H7 (cell line): ENCODE measurements around the gene RTN4IP1. TPM values are rescaled to one million over a fixed set of nuclear protein-coding genes. Genes with fewer than 3 reads are reported as not detected.
A peak's percentile ranks its signal among the peaks of the same experiment; 100 is the strongest.
"Not testable (repeated sequence)": the region's sequence is repeated elsewhere in the genome, so short reads cannot be mapped to it uniquely, and the experiment has no call there.

Experiments used
- DNase-seq: peaks from one replicate; pipeline ENCODE4 v3.0.0; 2012
- H3K27me3 ChIP-seq: 2 replicates; pipeline ENCODE4 v1.6.0; 2011; ENCODE audit warnings: mild to moderate bottlenecking, low read length; ENCODE audit not compliant: control insufficient read depth, insufficient read depth
- H3K36me3 ChIP-seq: replicated peaks from 2 replicates; pipeline ENCODE4 v1.5.1; 2011; ENCODE audit warnings: low read length; ENCODE audit not compliant: control insufficient read depth, insufficient read depth
- H3K4me3 ChIP-seq: 2 replicates; pipeline ENCODE4 v1.5.1; 2011; ENCODE audit warnings: low read depth, mild to moderate bottlenecking, control low read depth, low read length, moderate library complexity; ENCODE audit not compliant: insufficient read depth
- total RNA-seq: library from RNA; depleted of rRNA; stranded (reverse); fragments of >200 nt; shearing (Covaris generic); gene quantifications from 2 replicates; pipeline ENCODE4 v1.2.3, GENCODE V29; 2014

The RTN4IP1 gene
- total RNA-seq, 1 experiment from 2014 or later, result 17.6 TPM

DNA sequence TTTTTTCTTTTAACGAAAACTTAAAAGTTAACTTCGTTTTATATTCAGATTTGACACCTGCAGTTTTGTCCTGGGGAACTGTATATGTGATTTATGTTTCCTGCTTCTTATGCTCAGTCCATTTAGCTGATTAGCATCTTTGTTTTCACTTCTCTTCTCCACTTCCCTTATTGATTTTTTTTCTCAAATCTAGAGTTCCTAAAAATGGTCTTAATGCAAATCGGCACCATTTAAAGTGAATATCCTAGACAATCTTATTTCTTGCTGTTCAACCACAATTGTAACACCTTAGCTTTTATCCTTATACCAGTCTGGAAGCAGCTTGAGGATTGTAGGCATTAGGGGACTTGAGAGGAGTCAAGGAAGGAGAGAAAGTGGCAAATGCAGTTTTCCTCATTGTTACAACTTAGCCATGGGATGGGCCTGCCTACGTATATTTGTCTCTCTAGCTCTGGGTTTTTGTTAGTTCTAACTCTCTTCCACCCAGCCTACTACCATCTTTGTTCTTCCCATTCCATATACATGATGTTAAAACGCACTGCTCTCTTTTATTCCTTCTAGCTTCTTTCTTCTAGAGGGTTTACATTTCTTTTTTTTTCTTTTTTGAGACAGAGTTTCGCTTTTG lies 8.5 kb upstream of the RTN4IP1 start:
- no peaks in the 10 kb centered on the region for H3K27me3 ChIP-seq
- DNase-seq, result no peak
- no peaks in the 10 kb centered on the region; the same call in 1 of the 2 replicates for H3K36me3 ChIP-seq
- H3K4me3 ChIP-seq, result no peak overlapping the region

DNA sequence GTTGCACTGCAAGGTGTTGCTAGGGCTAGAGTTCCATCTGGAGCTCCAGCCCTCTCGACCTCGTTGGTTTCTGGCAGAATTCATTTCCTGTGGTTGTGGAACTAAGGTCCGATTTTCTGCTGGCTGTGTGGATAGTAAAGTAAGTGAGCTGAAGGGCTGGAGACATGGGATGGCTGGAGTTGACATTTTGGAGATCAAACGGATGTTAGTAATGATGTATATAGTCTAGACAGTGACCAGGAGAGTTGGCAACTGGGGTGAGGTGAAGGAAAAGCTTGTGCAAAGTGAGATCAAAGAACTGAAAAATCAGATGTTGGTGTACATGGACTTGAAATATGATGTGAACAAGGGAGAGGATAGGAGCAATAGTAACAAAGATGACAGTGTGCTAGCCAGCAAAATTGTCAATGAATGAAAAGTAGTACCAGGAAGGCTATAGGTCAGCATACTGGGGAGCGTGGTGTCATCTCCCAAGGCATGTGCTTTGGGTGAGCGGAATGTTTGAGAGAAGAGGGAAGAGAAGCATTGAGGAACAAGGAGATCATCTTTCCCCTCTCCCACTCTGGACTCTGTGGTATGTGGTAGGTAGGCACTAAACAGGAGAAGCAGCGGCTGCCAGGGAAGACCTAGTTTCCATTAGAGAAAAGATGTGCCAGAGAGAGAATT lies 7.9 kb upstream of the RTN4IP1 start:
- Histone ChIP-seq H3K4me3 (no peak overlapping the region), H3K36me3 (no peaks in the 10 kb centered on the region; the same call in 1 of the 2 replicates), H3K27me3 (no peaks in the 10 kb centered on the region)
- no peak for DNase-seq

DNA sequence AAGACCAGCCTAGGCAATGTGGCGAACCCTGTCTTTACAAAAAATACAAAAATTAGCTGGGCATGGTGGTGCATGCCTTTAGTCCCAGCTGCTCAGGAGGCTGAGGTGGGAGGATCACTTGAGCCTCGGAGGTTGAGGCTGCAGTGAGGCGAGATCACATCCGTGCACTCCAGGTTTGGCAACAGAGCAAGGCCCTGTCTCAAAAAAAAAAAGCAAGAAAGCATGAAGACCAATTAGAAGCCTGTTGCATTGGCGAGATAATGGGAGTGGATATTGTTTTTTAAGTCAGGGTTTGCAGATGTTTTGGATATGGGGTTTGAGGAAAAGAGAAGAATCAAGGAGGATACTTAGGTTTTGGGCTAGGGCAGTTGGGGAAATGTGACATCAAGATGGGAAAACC lies 5.3 kb upstream of the RTN4IP1 start:
- H3K4me3 ChIP-seq, result no peak overlapping the region
- H3K36me3 ChIP-seq, result no peaks in the 10 kb centered on the region; the same call in 1 of the 2 replicates
- DNase-seq, result no peak
- H3K27me3 ChIP-seq, result no peaks in the 10 kb centered on the region

DNA sequence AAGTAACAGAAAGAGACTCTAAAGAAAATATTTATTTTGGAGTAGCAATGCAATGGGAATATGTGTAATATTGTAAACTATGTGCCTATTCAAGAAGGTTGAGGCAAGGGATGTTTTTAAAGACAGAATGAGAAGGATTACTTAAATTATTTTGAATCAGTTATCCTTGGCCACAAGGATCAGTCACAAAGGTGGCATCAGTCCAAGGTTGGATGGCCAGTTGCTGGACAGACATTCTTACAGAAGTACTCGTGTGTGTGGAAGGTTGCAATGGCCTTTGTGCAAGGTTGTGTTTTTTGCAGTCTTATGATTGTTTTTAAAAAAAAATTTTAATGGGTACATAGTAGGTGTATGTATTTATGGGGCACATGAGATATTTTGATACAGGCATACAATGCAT lies 2.0 kb upstream of the RTN4IP1 start:
- no peak overlapping the region for H3K4me3 ChIP-seq
- DNase-seq, result no peak
- H3K27me3 ChIP-seq, result no peaks in the 10 kb centered on the region
- no peaks in the 10 kb centered on the region; the same call in 1 of the 2 replicates for H3K36me3 ChIP-seq

DNA sequence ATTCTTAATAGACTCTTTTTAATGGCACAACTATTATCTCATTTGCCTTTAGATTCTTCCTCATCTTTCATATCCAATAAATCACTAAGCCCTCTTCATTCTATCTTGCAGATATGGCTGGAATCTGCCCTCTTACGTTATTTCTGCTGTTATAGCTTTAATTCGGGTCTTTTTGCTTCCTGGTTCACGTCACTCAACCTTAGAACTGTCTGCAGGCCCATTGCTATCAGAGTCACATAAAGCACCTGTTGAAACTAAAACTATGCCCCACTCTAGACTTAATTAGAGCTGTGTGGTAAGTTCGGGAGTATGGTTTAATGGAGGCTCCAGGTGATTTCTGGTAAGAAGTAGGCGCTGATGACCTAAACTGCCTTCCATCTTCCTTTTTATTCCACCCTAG lies 1.1 kb upstream of the RTN4IP1 start:
- Histone ChIP-seq H3K36me3 (no peaks in the 10 kb centered on the region; the same call in 1 of the 2 replicates), H3K4me3 (peak overlapping the region; percentile 91), H3K27me3 (no peaks in the 10 kb centered on the region)
- DNase-seq, result no peak

DNA sequence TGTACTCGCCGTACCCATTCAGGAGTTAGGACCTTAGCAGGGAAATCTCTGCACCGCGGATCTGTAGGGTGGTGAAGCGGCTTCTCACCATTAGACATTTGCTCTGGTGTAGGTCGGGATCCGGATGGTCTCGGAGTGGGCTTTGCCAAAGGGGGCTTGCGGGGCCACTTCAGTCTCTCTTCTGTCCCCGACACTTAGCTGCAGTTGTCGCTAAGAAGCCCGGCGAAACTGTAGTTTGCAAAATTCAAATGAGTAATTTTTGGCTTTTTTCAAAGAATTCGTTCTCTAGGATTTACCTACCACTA lies 513 bp upstream of the RTN4IP1 start:
- Histone ChIP-seq H3K27me3 (no peaks in the 10 kb centered on the region), H3K36me3 (no peaks in the 10 kb centered on the region; the same call in 1 of the 2 replicates), H3K4me3 (peak overlapping the region; percentile 91)
- DNase-seq, result no peak

DNA sequence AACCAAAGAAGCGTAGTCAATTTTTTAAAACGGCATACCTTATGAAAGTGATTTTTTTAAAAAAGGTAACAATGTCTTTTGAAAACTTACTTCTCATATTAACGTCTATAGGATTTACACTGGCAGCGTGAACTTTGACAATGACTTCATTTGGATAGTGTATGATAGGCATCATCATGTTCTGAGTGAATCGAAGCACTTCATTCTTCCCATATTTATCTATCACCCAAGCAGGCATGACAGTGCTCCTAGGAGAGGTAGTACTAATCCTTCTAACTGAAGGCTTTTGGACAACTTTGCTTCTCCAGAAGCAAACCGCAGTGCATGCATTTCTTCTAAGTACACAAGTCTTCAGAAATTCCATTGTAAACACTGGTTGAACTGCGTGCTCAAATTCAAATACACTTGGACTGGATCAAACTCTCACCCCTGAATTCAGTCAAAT lies 618 bp downstream of the RTN4IP1 start:
- H3K27me3 ChIP-seq, result no peaks in the 10 kb centered on the region
- no peak for DNase-seq
- no peaks in the 10 kb centered on the region for H3K36me3 ChIP-seq
- H3K4me3 ChIP-seq, result peak overlapping the region; percentile 91

DNA sequence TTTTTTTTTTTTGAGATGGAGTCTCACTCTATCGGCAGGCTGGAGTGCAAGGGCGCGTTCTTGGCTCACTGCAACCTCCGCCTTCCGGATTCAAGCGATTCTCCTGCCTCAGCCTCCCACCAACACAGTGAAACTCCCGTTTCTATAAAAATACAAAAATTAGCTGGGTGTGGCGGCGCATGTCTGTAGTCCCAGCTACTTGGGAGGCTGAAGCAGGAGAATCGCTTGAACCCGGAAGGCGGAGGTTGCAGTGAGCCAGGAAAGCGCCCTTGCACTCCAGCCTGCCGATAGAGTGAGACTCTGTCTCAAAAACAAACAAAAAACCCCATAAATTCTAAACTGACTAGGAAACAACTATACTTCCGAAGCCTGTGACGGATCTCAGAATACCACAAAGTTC lies 1.5 kb downstream of the RTN4IP1 start:
- not testable (repeated sequence) for H3K27me3 ChIP-seq, H3K4me3 ChIP-seq, DNase-seq, H3K36me3 ChIP-seq

DNA sequence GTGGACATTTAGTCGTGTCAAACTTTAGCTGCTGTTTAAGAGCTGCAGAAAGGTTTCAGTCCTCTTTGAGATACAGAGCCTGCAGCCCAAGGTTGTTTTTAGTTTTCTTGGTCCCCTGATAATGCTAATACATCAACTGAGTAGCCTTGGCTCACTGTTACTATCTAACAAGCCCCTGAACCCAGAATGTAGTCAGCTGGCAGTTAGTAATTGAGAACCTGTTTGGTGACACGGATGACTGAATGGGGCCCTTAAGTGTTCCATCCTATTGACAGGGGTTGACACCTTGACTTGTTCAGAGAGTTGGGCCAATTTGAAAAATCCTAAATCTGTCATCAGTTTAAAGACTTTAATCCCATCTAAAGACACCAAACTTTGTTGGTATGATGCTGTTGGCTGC lies 2.8 kb downstream of the RTN4IP1 start:
- Histone ChIP-seq H3K4me3 (no peak overlapping the region), H3K36me3 (peaks cover 4% of the 10 kb centered on the region), H3K27me3 (no peaks in the 10 kb centered on the region)
- DNase-seq, result no peak

DNA sequence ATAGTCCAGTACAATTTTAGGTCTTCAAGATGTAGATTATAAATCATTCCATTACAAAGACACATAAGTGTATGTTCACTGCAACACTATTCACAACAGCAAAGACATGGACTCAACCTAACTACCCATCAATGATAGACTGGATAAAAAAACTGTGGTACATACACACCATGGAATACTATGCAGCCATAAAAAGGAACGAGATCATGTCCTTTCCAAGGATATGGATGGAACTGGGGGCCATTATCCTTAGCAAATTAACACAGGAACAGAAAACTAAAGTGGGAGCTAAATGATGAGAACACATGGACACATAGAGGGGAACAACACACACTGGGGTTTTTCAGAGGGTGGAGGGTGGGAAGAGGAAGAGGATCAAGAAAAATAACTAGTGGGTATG lies 6.3 kb downstream of the RTN4IP1 start:
- Histone ChIP-seq H3K27me3 (no peaks in the 10 kb centered on the region), H3K4me3 (no peak overlapping the region), H3K36me3 (peaks cover 4% of the 10 kb centered on the region)
- DNase-seq, result no peak

DNA sequence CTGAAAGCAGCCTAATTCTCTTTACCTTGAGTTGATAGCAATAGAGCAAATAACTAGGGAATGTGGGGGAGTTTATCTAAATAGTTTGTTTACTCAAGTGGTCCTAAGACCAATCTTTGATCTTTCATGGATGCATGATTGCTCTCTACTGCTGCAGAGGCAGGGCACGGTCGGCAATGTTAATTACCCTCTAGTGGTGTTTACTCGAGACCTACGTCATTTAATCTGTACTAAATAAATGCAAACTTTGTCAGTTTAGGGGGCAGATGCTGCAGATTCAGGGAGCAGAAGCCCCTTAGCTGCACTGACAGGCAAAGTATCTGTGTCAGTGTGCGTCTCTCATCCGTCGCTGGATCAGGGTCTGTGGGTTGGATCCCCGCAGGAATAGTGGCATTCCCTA lies 6.9 kb downstream of the RTN4IP1 start:
- H3K36me3 ChIP-seq, result peaks cover 4% of the 10 kb centered on the region

DNA sequence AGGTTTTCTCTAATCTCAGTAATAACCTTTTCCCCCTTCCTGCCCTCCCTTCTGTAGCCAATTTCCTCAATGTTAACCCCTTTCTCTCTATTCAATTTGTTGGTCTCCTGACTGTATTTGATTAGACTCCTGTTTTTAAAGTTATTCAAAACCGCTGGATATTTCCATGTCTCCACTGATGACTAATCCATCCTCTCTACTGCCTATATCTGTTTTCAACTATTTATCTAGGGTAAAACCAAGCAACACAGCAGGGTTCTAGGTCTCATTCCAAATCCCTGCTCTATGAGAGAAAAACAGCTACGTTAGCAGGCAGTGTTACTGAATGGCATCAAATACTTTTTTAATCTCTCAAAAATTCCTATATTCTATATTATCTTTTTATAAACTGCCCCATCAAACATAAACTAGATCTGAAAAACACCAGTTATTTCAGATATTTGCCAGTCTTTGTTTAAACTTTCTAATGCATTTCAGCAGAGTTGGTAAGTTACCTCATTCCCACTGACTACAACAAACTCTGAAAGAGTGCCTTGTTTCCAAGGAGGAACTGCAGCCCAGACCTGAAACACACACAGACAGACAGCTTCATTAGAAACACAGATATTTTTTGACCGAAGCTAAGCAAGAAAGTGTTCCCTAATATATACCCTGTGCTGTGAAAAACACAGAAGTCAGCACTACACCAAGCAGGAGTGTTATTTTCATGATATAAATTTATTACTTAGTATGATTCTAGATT lies 8.2 kb downstream of the RTN4IP1 start:
- no peak for DNase-seq

More for the DNA sequence above, 6.9 kb downstream of the RTN4IP1 start:
- Histone ChIP-seq H3K27me3 (no peaks in the 10 kb centered on the region), H3K4me3 (no peak overlapping the region)
- no peak for DNase-seq

DNA sequence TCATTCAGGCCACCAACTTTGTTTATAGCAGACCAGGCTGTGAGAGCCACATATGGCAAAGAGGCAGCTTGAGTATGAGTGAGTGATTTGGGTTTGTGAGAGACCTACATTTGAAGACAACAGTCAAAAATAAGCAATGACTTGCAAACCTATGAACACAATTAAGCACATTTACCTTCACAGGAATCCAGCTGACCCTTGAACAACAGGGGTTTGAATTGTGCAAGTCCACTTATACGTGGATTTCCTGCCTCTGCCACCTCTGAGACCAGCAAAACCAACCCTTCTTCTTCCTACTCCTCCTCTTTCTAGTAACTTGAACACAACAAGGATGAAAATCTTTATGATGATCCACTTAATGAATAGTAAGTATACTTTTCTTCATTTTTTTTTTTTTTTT lies 10.1 kb downstream of the RTN4IP1 start:
- Histone ChIP-seq H3K36me3 (peaks cover 4% of the 10 kb centered on the region), H3K27me3 (no peaks in the 10 kb centered on the region), H3K4me3 (no peak overlapping the region)
- no peak for DNase-seq

More for the DNA sequence above, 8.2 kb downstream of the RTN4IP1 start:
- Histone ChIP-seq H3K4me3 (no peak overlapping the region), H3K36me3 (peaks cover 4% of the 10 kb centered on the region), H3K27me3 (no peaks in the 10 kb centered on the region)

DNA sequence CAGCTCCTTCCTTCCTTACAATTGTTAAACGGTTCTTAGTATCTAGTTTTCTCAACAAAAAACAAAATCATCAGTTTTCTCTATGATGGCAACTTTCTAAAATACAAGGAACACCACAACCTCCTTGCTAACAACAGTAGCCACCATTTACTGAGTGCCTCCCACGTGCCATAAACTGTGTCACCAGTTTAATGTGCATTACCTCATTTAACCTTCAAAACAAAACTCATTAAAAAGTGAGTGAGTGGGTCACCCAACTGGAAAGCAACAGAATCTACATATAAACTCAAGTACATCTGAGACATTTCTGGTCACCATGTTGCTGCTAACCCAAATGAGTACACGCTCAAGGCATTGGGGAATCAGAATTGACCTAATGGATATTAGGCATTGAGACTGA lies 11.0 kb downstream of the RTN4IP1 start:
- Histone ChIP-seq H3K27me3 (no peaks in the 10 kb centered on the region), H3K4me3 (no peak overlapping the region), H3K36me3 (peaks cover 4% of the 10 kb centered on the region)
- no peak for DNase-seq

DNA sequence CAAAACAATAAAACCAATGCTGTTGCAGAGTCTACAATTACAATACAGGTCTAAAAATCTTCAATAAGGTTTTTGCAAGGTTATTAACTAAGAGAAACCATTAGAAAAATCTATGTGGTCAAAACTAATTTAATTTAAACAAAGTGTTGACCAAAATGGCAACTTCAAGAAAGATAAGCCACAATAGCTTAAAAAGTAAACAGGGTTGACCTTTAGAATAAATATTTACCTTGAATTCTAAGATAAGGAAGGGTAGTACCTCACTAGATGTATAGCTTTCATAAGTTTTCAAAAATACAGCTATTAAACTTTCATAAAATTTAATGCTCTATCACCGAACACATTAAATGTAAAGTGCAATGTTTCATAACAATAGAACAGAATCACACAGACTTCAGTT lies 11.4 kb downstream of the RTN4IP1 start:
- H3K36me3 ChIP-seq, result peaks cover 4% of the 10 kb centered on the region
- no peak for DNase-seq
- no peak overlapping the region for H3K4me3 ChIP-seq
- H3K27me3 ChIP-seq, result no peaks in the 10 kb centered on the region
